Skeletal muscle tissue (tissue), 4 donors: ENCODE results near the gene RASSF4. TPM values are rescaled to one million over a fixed set of nuclear protein-coding genes. Genes with fewer than 3 reads are reported as not detected.

Experiments used
- H3K27ac ChIP-seq: one replicate; pipeline ENCODE4 v1.7.0; 2013; ENCODE audit warnings: mild to moderate bottlenecking, low read depth, low read length, inconsistent platforms
- H3K27me3 ChIP-seq, 3 donors: one replicate each; pipeline ENCODE4 v1.7.0; 2013; ENCODE audit warnings: low read length in 3 of 3; ENCODE audit not compliant: control insufficient read depth in 3 of 3, insufficient read depth in 3 of 3
- H3K36me3 ChIP-seq, 3 donors: one replicate each; pipeline ENCODE4 v1.7.0; 2013; ENCODE audit warnings: low read length in 3 of 3; ENCODE audit not compliant: control insufficient read depth in 3 of 3, insufficient read depth in 3 of 3
- H3K4me1 ChIP-seq, 3 donors: one replicate each; pipeline ENCODE4 v1.7.0; 2013; ENCODE audit warnings: low read length in 3 of 3, mild to moderate bottlenecking in 3 of 3; ENCODE audit not compliant: control insufficient read depth in 3 of 3, insufficient read depth in 3 of 3
- H3K4me3 ChIP-seq, 3 donors: one replicate each; pipeline ENCODE4 v1.7.0; 2013; ENCODE audit warnings: low read length in 3 of 3
- H3K9ac ChIP-seq, 3 donors: one replicate each; pipeline ENCODE4 v1.7.0; 2013; ENCODE audit warnings: low read length in 3 of 3, mild to moderate bottlenecking in 3 of 3, moderate library complexity in 2 of 3, low read depth in 1 of 3
- H3K9me3 ChIP-seq, 3 donors: one replicate each; pipeline ENCODE4 v1.7.0; 2013; ENCODE audit warnings: low read length in 3 of 3; ENCODE audit not compliant: control insufficient read depth in 3 of 3
- total RNA-seq: library from RNA; depleted of rRNA; stranded (reverse); fragments of >200 nt; gene quantifications from one replicate; pipeline ENCODE4 v1.2.3, GENCODE V29; 2014
- donor health status: Osteomylitis.

The RASSF4 gene
- total RNA-seq, 1 donor from 2014 or later = 21.4 TPM

GRCh38 chr10:44947371-44948152 is 12.0 kb upstream of the RASSF4 start:
- H3K4me1 ChIP-seq = peaks cover 14 to 44% (median 22%) of the 10 kb centered on the region in 3 donors
- no peaks in the 10 kb centered on the region for H3K27me3 ChIP-seq
- H3K27ac ChIP-seq = no peak overlapping the region
- H3K36me3 ChIP-seq = no peaks in the 10 kb centered on the region
- no peak overlapping the region for H3K4me3 ChIP-seq
- no peaks in the 10 kb centered on the region for H3K9me3 ChIP-seq
- no peak overlapping the region for H3K9ac ChIP-seq

- H3K36me3 ChIP-seq = peaks cover 0 to 2% (median 0%) of the 10 kb centered on the region in 3 donors
- no peak overlapping the region for H3K9ac ChIP-seq
- H3K27me3 ChIP-seq = no peaks in the 10 kb centered on the region
- H3K4me3 ChIP-seq = no peak overlapping the region
- no peaks in the 10 kb centered on the region for H3K9me3 ChIP-seq
- H3K27ac ChIP-seq = no peak overlapping the region
- peaks cover 14 to 44% (median 22%) of the 10 kb centered on the region in 3 donors for H3K4me1 ChIP-seq
These were observed 11.0 kb upstream of the RASSF4 start for GRCh38 chr10:44948642-44949041.

GRCh38 chr10:44949127-44949802 is 10.3 kb upstream of the RASSF4 start:
- Histone ChIP-seq H3K9ac (no peak overlapping the region), H3K36me3 (peaks cover 0 to 6% (median 0%) of the 10 kb centered on the region in 3 donors), H3K27me3 (no peaks in the 10 kb centered on the region), H3K4me3 (no peak overlapping the region), H3K27ac (no peak overlapping the region), H3K9me3 (no peaks in the 10 kb centered on the region), H3K4me1 (peaks cover 14 to 44% (median 22%) of the 10 kb centered on the region in 3 donors)

GRCh38 chr10:44949915-44950314 is 9.7 kb upstream of the RASSF4 start:
- Histone ChIP-seq H3K9me3 (no peaks in the 10 kb centered on the region), H3K27ac (no peak overlapping the region), H3K9ac (no peak overlapping the region), H3K4me1 (peaks cover 14 to 44% (median 22%) of the 10 kb centered on the region in 3 donors), H3K27me3 (no peaks in the 10 kb centered on the region), H3K4me3 (no peak overlapping the region), H3K36me3 (peaks cover 0 to 6% (median 0%) of the 10 kb centered on the region in 3 donors)

GRCh38 chr10:44950326-44951225 is 9.0 kb upstream of the RASSF4 start:
- Histone ChIP-seq H3K9ac (no peak overlapping the region), H3K4me1 (peaks cover 14 to 43% (median 22%) of the 10 kb centered on the region in 3 donors), H3K27me3 (no peaks in the 10 kb centered on the region), H3K27ac (no peak overlapping the region), H3K9me3 (no peaks in the 10 kb centered on the region), H3K4me3 (no peak overlapping the region), H3K36me3 (peaks cover under 1 to 6% (median 2%) of the 10 kb centered on the region in 3 donors)

GRCh38 chr10:44951576-44952226 is 7.9 kb upstream of the RASSF4 start:
- H3K4me1 ChIP-seq = peaks cover 13 to 34% (median 14%) of the 10 kb centered on the region in 3 donors
- no peaks in the 10 kb centered on the region for H3K9me3 ChIP-seq
- H3K4me3 ChIP-seq = no peak overlapping the region
- no peaks in the 10 kb centered on the region for H3K27me3 ChIP-seq
- peaks cover 6 to 13% (median 7%) of the 10 kb centered on the region in 3 donors for H3K36me3 ChIP-seq
- H3K27ac ChIP-seq = no peak overlapping the region
- no peak overlapping the region for H3K9ac ChIP-seq

GRCh38 chr10:44952779-44953231 is 6.8 kb upstream of the RASSF4 start:
- no peaks in the 10 kb centered on the region for H3K9me3 ChIP-seq
- no peaks in the 10 kb centered on the region for H3K27me3 ChIP-seq
- peaks cover 8 to 32% (median 11%) of the 10 kb centered on the region in 3 donors for H3K4me1 ChIP-seq
- H3K36me3 ChIP-seq = peaks cover 6 to 14% (median 9%) of the 10 kb centered on the region in 3 donors
- no peak overlapping the region for H3K9ac ChIP-seq
- H3K4me3 ChIP-seq = no peak overlapping the region
- H3K27ac ChIP-seq = no peak overlapping the region

GRCh38 chr10:44954042-44954441 is 5.6 kb upstream of the RASSF4 start:
- H3K9me3 ChIP-seq = no peaks in the 10 kb centered on the region
- peaks cover 6 to 14% (median 9%) of the 10 kb centered on the region in 3 donors for H3K36me3 ChIP-seq
- peaks cover 12 to 29% (median 13%) of the 10 kb centered on the region in 3 donors for H3K4me1 ChIP-seq
- H3K27me3 ChIP-seq = no peaks in the 10 kb centered on the region
- H3K9ac ChIP-seq = no peak overlapping the region
- no peak overlapping the region for H3K4me3 ChIP-seq
- H3K27ac ChIP-seq = no peak overlapping the region

GRCh38 chr10:44954962-44955361 is 4.6 kb upstream of the RASSF4 start:
- H3K9me3 ChIP-seq = no peaks in the 10 kb centered on the region
- peaks cover 14 to 25% (median 14%) of the 10 kb centered on the region in 3 donors for H3K4me1 ChIP-seq
- H3K4me3 ChIP-seq = no peak overlapping the region
- H3K27me3 ChIP-seq = no peaks in the 10 kb centered on the region
- H3K27ac ChIP-seq = no peak overlapping the region
- H3K36me3 ChIP-seq = peaks cover 6 to 14% (median 9%) of the 10 kb centered on the region in 3 donors
- no peak overlapping the region for H3K9ac ChIP-seq
